ENCODE measurements around the gene CACNG6.

CACNG6 gene

GRCh38 chr19:53998223-53998622 is 6.8 kb downstream of the CACNG6 start:
- no peak overlapping the region for H3K4me3 ChIP-seq (ENCODE audit: control insufficient read depth, low read depth, low read length)
- TF ChIP-seq CTCF (conservative IDR thresholded peaks at IDR 0.05; ENCODE audit: control insufficient read depth, insufficient read depth, low read depth, low read length) = no peak
- DNase-seq (ENCODE audit: low read depth) = no peak

GRCh38 chr19:53999694-54000093 is 8.3 kb downstream of the CACNG6 start:
- no peak for DNase-seq (ENCODE audit: low read depth)
- no peak for TF ChIP-seq CTCF (conservative IDR thresholded peaks at IDR 0.05; ENCODE audit: control insufficient read depth, insufficient read depth, low read depth, low read length)
- H3K4me3 ChIP-seq (ENCODE audit: control insufficient read depth, low read depth, low read length) = no peak overlapping the region

GRCh38 chr19:54001496-54001895 is 10.1 kb downstream of the CACNG6 start:
- H3K4me3 ChIP-seq (ENCODE audit: control insufficient read depth, low read depth, low read length) = no peak overlapping the region
- DNase-seq (ENCODE audit: low read depth) = no peak
- no peak for TF ChIP-seq CTCF (conservative IDR thresholded peaks at IDR 0.05; ENCODE audit: control insufficient read depth, insufficient read depth, low read depth, low read length)

- TF ChIP-seq CTCF (conservative IDR thresholded peaks at IDR 0.05; ENCODE audit: control insufficient read depth, insufficient read depth, low read depth, low read length) = no peak
- no peak overlapping the region for H3K4me3 ChIP-seq (ENCODE audit: control insufficient read depth, low read depth, low read length)
- DNase-seq (ENCODE audit: low read depth) = no peak
Observed at GRCh38 chr19:54002495-54003315, 11.3 kb downstream of the CACNG6 start.

- DNase-seq (ENCODE audit: low read depth) = no peak
- H3K4me3 ChIP-seq (ENCODE audit: control insufficient read depth, low read depth, low read length) = no peak overlapping the region
- no peak for TF ChIP-seq CTCF (conservative IDR thresholded peaks at IDR 0.05; ENCODE audit: control insufficient read depth, insufficient read depth, low read depth, low read length)
Observed at GRCh38 chr19:54009440-54009839, 18.0 kb downstream of the CACNG6 start.

GRCh38 chr19:54010474-54010873 is 19.0 kb downstream of the CACNG6 start:
- no peak overlapping the region for H3K4me3 ChIP-seq (ENCODE audit: control insufficient read depth, low read depth, low read length)

More at GRCh38 chr19:54010474-54010873, 19.0 kb downstream of the CACNG6 start:
- no peak for TF ChIP-seq CTCF (conservative IDR thresholded peaks at IDR 0.05; ENCODE audit: control insufficient read depth, insufficient read depth, low read depth, low read length)
- DNase-seq (ENCODE audit: low read depth) = no peak
